GM21447 (cell line): ENCODE data around the gene SLC22A17.
"Not testable (repeated sequence)": the region's sequence is repeated elsewhere in the genome, so short reads cannot be mapped to it uniquely, and the experiment has no call there.

ENCODE experiments used
- ATAC-seq: cut with Tn5 transposase; IDR thresholded peaks from one replicate; pipeline ENCODE4 v1.9.1; 2021; ENCODE audit not compliant: unreplicated experiment

Gene SLC22A17

GRCh38 chr14:23352506-23353432 is at the start of gene SLC22A17:
SLC22A17 (minus strand) TSS chr14:23352887.
- ATAC-seq: no peak

GRCh38 chr14:23401291-23401690 is 48.6 kb upstream of the SLC22A17 start:
- ATAC-seq: no peak

GRCh38 chr14:23400496-23401149 is 47.9 kb upstream of the SLC22A17 start:
- not testable (repeated sequence) for ATAC-seq

- no peak for ATAC-seq
Observed at GRCh38 chr14:23399591-23399990, 46.9 kb upstream of the SLC22A17 start.

GRCh38 chr14:23399136-23399535 is 46.4 kb upstream of the SLC22A17 start:
- ATAC-seq: no peak

- no peak for ATAC-seq
Observed at GRCh38 chr14:23398348-23398747, 45.7 kb upstream of the SLC22A17 start.

GRCh38 chr14:23396781-23397407 is 44.2 kb upstream of the SLC22A17 start:
- ATAC-seq: no peak

- no peak for ATAC-seq
Observed at GRCh38 chr14:23396126-23396525, 43.4 kb upstream of the SLC22A17 start.

- no peak for ATAC-seq
Observed at GRCh38 chr14:23392613-23393012, 39.9 kb upstream of the SLC22A17 start.

GRCh38 chr14:23389871-23390270 is 37.2 kb upstream of the SLC22A17 start:
- not testable (repeated sequence) for ATAC-seq

GRCh38 chr14:23389396-23389795 is 36.7 kb upstream of the SLC22A17 start:
- ATAC-seq: no peak

GRCh38 chr14:23388996-23389395 is 36.3 kb upstream of the SLC22A17 start:
- ATAC-seq: no peak

- no peak for ATAC-seq
Observed at GRCh38 chr14:23387916-23388882, 35.5 kb upstream of the SLC22A17 start.

- ATAC-seq: no peak
Observed at GRCh38 chr14:23386999-23387398, 34.3 kb upstream of the SLC22A17 start.

- not testable (repeated sequence) for ATAC-seq
Observed at GRCh38 chr14:23386266-23386657, 33.6 kb upstream of the SLC22A17 start.

- ATAC-seq: no peak
Observed at GRCh38 chr14:23385642-23386265, 33.1 kb upstream of the SLC22A17 start.

- ATAC-seq: no peak
Observed at GRCh38 chr14:23385244-23385641, 32.6 kb upstream of the SLC22A17 start.

GRCh38 chr14:23384364-23385080 is 31.8 kb upstream of the SLC22A17 start:
- no peak for ATAC-seq

GRCh38 chr14:23382731-23383440 is 30.2 kb upstream of the SLC22A17 start:
- ATAC-seq: no peak
